Measurements from ENCODE around the gene ZNF331.

ZNF331 gene

DNA sequence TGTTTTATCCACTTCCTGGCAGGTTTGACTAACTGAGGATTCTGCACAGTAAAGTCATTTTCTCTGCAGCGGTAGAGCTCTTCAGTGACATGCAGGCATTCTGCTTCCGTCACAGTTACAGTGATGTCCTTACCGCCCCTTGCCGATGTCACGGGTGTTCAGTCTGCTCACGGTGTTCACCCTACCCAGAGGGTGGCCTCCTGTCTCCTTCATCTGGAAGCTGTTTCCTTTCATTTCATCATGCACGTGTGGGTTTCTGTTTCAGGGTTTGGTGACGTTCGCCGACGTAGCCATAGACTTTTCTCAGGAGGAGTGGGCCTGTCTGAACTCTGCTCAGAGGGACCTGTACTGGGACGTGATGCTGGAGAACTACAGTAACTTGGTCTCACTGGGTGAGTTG lies 33.4 kb downstream of the ZNF331 start:
- DNase-seq (ENCODE audit: low read depth) = no peak

DNA sequence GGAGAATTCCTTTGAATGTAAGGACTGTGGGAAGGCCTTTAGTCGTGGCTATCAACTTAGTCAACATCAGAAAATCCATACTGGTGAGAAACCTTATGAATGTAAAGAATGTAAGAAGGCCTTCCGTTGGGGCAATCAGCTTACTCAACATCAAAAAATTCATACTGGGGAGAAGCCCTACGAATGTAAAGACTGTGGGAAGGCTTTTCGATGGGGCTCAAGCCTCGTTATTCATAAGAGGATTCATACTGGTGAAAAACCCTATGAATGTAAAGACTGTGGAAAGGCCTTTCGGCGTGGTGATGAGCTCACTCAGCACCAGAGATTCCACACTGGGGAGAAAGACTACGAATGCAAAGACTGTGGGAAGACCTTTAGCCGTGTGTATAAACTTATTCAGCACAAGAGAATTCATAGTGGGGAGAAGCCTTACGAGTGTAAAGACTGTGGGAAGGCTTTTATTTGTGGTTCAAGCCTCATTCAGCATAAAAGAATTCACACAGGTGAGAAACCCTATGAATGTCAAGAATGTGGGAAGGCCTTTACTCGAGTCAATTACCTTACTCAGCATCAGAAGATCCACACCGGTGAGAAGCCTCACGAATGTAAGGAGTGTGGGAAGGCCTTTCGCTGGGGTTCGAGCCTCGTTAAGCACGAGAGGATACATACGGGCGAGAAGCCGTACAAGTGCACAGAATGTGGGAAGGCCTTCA lies 39.2 kb downstream of the ZNF331 start:
- no peak for DNase-seq (ENCODE audit: low read depth)

DNA sequence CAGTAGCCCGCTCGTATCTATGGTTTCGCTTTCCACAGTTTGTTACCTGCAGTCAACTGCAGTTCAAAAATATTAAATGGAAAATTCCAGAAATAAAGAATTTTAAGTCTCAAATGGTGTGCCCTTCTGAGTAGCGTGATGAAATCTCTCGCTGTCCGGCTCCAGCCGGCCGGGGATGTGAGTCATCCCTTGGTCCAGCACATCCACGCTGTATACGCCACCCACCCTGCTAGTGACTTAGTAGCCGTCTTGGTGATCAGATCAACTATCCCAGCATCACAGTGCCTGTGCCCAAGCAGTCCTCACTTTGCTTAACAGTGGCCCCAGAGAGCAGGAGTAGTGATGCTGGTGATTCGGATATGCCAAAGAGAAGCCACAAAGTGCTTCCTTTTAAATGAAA lies 40.0 kb downstream of the ZNF331 start:
- no peak for DNase-seq (ENCODE audit: low read depth)

DNA sequence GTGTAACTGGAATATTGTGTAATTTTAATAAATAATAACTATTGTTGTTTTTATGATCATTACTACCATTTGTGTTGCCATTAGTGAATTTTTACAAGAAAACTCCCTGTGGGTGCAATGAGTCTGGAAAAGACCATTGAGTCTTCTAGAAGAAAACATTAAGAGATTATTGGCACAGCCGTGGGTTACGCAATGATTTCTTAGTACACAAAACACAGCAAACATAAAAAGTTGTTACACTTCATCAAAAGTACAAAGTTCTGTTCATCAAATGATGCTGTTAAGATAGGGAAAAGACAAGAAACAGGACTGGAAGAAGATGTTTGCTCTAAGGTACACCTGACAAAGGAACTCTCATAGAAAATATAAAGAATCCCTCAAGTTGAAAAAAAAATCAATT lies 41.6 kb downstream of the ZNF331 start:
- no peak for DNase-seq (ENCODE audit: low read depth)

DNA sequence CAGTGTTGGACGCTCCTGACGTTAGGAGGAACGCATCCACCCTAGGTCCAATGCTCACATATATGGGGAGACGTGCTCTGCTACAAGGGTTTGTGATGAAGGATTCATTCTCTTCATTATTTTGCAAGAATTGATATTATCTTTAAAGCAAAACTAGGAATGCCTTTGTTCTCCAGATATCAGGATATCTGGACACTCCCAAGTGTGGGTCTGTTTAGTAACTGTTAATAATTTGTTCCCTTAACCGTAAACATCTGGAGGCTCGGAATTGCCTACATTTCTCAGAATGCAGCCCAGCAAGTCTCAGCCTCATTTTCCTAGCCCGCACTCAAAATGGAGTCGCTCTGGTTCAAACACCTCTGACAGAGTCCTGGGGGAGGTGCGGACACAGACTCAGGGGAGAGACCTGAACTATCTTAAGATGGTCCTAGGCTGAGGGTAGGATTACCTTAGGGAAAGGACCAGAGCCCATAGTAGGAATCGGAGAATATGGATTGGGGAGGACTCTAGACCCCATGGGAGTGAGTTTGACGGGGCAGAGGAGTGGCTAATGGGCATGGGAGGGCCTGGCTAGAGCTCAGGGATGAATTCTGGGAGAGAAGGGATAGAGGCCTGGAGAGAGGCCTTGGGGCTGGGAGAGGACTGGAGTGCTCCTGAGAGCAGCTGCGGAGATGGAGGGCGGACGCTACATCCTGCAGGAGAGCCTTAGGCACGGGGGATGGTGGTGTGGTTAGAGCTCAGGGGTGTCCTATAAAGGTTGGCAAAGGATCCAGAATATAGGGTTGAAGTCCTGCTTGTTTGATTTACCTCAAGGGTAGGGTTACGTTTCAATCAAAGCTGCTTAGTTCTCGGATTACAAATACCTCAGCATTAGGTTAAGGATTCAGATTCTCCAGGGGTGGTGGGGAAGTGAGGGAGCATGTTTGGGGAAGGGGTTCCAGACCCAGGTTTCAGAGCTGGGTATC lies 43.2 kb downstream of the ZNF331 start:
- no peak for DNase-seq (ENCODE audit: low read depth)

DNA sequence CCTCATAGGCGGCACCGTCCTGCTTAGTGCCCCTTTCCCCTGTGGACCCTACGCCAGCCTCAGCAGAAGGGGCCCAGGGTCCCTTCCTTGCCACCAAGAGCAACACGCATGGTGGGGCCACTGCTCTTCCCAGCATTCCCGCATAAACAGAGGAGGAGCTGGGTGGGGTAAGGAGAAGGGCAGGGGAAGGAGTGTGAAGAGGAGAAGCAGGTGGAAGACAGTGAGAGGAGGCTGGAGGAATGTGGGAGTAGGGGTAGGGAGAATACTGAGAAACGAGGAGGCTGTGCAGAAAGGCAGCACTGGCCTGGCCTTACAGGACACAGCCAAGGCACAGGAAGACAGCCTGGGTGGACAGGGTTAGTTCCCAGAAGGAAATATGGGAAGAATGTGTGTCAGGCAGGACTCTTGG lies 43.9 kb downstream of the ZNF331 start:
- DNase-seq (ENCODE audit: low read depth) = no peak

DNA sequence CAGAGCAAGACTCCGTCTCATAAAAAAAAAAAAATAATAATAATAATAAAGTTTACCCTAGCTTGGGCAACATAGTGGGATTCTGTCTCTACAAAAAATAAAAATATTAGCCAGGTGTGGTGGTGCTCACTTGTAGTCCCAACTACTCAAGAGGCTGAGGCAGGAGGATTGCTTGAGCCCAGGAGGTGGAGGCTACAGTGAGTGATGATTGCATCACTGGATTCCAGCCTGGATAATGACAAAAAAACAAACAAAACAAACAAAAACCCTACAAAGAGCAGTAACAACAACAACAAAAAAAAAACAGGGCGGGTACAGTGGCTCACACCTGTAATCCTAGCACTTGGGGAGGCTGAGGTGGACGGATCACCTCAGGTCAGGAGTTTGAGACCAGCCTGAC lies 45.2 kb downstream of the ZNF331 start:
- no peak for DNase-seq (ENCODE audit: low read depth)

DNA sequence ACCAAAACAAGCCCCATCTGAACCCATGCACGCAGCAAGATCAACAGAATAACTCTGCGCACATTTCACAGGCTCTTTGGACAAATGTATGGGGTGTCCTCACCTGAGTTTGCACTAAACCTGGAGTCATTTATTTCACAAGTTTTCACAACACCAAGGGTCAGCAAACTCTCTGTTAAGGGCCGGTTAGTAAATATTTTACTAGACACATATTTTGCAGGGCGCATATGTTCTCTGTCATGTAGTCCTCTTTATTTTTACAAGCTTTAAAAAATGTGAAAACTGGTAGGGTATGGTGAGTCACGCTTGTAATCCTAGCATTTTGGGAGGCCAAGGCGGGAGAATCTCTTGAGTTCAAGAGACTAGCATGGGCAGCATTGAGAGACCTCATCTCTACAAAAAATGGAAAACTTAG lies 48.3 kb downstream of the ZNF331 start:
- no peak for DNase-seq (ENCODE audit: low read depth)

DNA sequence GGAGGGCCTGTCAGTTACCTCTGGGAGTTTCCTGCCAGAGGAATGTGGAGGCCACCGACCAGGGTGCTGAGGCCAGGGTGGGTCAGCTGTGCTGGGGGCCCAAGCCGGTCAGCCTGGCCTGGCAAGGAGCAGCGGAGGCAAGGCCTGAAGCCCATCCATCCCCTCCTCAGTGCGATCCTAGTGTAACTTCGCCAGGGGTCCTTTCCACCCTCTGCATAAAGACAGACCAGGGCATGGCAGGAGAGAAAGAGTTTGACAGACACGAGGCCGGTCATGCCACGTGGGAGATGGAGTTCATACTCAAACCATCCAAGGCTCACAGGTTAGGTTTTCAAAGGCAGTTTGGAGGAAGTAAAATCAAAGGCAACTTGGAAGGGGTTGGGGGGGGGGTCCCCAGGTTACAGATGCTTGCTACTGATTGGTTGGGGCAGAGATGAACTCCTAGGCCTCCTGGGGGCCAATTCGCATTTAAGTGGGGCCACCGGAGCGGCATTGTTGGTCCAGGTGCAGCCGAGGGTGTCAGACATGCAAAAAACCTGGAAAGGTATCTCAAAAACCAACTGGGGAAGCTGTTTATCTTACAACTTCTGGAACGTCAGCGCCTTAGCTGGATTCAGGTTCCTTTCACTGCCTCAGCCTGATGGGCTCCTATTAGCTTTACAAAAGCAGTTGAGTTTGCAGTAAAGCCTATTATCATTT lies 57.0 kb downstream of the ZNF331 start:
- no peak for DNase-seq (ENCODE audit: low read depth)

DNA sequence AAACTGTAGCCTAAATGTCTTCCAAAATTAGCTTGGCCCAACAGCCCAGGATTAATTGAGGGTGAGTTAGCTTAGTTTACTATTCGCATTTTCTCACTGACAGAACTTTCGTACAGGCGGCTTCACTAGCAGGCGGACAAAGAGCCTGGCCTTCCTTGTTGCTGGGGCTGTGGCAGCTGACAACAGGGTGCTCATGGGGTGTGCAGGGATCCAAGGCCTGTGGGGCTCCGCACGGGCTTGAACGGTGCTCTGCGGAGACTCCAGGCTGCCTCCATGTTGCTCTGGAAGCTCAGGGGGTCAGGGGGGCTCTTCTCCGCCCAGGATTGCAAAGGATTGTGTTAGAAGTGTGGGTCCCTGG lies 57.5 kb downstream of the ZNF331 start:
- DNase-seq (ENCODE audit: low read depth) = no peak

DNA sequence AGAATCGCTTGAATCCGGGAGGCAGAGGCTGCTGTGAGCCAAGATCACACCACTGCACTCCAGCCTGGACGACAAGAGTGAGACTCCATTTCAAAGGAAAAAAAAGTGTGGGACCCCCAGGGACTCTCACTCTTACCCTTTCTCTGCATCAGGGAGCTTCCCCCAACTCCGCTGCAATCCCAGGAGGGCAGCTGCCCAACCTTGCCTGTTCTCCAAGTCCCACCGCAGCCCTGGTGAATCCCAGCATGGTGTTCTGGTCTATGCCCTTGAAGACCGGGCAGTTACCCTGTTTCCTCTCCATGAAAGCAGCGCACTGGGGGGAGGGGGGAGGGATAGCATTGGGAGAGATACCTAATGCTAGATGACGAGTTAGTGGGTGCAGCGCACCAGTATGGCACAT lies 58.1 kb downstream of the ZNF331 start:
- no peak for DNase-seq (ENCODE audit: low read depth)

DNA sequence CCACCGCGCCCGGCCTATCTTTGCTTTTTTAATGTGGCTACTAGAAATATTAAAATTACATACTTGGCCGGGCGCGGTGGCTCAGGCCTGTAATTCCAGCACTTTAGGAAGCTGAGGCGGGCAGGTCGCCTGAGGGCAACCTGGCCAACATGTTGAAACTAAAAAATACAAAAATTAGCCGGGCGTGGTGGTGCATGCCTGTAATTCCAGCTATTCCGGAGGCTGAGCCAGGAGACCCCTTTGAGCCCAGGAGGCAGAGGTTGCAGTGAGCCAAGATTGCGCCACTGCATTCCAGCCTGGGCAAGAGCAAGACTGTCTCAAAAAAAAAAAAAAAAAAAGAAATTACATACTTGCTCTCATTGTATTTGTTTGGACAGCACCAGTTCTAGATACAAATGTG lies 59.1 kb downstream of the ZNF331 start:
- DNase-seq (ENCODE audit: low read depth) = no peak

DNA sequence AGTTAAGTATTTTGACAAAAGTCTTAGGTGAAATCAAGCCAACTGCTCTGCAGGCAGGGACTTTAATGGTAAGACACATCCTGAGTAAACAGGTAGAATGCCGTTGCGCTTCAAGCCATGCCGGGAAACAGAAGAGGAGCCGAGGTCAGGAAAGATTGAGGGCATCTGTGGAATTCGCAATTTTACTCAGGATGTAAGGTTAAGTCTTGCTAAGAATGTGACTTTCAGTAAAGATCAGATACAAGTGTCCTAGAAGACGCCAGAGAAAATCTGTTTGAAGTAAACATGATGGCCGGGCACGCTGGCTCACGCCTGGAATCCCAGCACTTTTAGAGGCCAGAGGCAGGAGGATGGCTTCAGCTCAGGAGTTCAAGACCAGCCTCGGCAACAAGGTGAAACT lies 60.4 kb downstream of the ZNF331 start:
- no peak for DNase-seq (ENCODE audit: low read depth)

DNA sequence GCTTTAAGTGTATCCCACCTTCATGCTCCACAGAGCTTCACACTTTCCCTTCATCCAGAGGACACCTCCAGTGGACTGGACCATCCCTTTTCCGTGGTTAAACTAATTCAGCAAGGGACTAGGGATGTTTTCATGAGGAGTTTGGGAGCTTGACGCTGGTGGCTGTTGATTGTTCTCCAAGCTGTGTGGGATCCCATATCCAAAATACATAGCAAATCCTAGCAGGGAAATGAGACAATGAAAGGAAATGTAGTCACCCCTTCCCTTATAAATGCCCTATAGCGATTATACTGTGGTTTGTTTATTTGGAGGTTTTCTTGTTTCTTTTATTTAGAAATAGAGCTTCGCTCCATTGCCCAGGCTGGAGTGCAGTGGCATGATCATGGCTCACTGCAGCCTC lies 62.3 kb downstream of the ZNF331 start:
- no peak for DNase-seq (ENCODE audit: low read depth)

DNA sequence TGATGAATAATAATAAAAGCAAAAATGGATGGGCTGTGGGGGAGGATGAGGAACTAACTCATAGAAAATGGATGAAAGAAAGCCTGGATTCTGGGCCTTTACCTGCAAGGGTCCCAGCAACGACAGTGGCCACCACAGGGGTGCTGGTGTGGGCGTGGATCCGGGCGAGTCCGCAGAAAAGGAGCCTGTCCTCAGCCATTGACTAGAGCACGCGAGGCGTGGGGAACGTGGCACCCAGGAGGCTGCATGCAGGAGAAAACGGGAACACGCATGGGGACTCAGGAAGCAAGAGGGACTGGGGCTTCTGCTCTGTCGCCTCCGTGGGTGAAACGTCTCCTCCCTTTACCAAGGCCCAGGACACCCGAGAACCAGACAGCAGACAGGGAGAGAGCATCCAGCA lies 68.1 kb downstream of the ZNF331 start:
- DNase-seq (ENCODE audit: low read depth) = no peak

DNA sequence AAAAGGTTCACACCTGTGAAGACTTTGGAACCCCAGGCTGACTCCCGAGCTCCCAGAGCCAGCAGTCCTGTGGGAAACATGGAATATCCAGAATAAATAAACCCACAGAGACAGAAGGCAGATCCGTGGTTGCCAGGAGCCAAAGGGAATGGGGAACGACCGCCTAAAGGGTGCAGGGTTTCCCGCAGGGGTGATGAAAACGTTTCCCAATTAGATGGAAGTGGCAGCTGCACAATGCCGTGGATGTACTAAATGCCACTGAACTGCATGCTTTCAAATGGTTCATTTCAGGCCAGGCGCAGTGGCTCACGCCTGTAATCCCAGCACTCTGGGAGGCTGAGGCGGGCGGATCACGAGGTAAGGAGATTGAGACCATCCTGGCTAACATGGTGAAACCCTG lies 70.4 kb downstream of the ZNF331 start:
- no peak for DNase-seq (ENCODE audit: low read depth)

DNA sequence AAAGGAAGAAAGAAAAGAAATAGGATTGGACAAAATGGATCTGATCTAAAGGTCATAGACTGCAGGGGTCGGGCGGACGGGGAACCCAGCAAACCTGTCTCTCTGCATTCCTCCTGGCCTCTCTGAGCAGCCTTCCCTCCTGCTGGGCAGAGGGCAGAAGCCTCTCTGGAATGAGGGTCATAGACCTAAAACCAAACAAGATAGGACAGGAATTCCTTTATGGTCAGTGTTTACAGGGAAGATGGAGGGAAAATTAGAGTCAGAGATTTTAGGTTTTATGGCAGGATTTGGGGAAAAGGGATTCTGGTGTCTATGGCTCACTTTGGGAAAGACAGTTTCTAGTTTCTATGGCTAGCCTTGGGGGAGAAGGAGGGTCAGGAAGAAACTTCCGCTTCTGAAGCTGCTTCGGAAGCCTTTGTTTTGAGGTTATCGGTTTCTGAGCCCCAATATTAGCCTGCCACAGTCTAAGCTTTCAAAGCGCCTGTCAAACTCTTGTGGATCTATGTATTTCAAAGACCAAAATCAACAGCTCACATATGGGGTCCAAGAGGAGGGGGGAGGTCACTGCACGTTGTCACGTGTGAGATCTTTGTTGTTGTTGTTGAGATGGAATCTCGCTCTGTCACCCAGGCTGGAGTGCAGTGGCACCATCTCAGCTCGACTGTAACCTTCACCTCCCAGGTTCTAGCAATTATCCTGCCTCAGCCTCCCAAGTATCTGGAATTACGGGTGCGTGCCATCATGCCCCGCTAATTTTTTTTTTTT lies 75.0 kb downstream of the ZNF331 start:
- DNase-seq (ENCODE audit: low read depth) = no peak

DNA sequence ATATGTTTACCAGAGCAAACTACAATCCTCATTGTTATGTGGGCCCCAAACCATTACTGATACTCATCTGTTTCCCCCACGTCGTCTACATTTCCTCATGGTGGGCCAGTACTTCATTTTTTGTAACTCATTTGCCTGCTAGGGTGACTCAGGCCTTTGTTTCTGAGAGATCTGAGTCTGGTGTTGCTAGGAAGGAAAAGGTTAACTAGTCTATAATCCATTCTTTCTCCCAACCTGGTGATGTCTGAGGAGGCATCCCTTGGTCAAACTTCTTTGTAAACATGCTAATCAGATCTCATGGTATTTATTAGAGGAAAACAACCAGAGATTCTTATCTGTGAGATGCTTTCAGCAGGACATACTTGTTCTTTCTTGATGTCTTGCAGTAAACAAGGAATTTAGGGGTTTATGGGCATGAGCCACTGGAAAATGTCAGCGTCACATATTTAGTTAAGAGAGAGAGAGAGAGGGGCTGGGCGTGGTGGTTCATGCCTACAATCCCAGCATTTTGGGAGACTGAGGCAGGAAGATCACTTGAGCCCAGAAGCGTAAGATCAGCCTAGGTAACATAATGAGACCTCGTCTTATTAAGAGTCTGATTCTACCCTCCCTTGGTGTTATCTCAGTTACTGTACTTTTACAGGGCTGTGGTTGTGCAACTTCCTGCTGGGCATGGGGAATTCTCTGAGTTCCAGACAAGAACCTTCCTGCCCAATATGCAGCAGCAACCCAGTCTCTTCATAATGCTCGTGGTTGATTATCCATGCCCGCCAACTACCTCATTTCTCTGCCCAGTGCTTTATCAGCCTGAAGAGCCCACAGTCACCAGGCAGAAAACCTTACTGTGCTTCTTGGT lies 84.2 kb downstream of the ZNF331 start:
- DNase-seq (ENCODE audit: low read depth) = no peak

DNA sequence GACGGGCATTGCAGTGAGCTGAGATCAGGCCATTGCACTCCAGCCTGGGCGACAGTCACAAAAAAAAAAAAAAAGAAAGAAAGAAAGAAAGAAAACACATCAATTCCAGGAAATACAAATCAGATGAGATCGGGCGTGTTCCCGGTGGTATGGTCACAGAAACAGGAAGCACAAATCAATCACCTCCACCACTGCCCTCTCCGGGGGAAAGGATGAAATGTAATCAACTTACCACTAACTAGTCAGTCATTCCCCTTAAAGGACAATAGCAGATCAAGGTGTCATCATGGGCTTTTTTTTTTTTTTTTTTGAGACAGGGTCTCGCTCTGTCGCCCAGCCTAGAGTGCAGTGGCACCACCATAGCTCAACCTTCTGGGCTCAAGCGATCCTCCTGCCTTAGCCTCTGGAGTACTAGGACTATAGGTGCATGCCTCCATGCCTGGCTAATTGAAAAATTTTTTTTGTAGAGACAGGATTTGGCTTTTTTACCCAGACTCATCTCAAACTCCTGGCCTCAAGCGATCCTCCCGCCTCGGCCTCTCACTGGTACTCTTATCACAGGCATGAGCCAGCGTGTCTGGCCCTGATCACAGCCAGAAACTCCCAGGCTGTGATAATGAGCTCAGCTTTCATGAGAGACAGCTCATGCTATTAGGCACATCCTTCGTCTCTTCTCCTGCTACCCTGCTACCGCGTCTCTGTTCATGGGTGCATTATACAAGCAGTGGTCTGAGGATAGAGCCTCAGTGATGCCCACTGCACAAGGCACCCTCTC lies 87.0 kb downstream of the ZNF331 start:
- no peak for DNase-seq (ENCODE audit: low read depth)

DNA sequence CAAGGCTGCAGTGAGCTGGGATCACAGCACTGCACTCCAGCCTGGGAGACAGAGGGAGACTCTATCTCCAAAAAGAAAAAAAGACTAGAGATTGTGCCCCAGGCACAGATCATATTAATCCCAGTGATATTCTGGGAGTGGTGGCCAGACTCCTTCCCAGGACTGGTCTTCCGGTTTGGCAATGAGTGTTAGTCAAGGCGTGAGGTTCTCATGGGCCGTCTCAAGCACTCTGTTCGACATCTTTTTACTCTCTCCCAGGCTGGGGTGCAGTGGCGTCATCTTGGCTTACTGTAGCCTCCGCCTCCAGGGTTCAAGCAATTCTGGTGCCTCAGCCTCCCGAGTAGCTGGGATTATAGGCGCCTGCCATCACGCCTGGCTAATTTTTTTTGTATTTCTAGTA lies 88.5 kb downstream of the ZNF331 start:
- DNase-seq (ENCODE audit: low read depth) = no peak
